OCI-LY7 (cell line): Measurements from ENCODE around the gene ZNF689. TPM values are rescaled to one million over a fixed set of nuclear protein-coding genes. Genes with fewer than 3 reads are reported as not detected.

Source experiments
- BruUV-seq: library from RNA; stranded (reverse); fragments of 400-500 nt; replicated peaks from 2 replicates; lab custom pipeline; 2021; lab: Mats Ljungman, UMichigan
- CTCF ChIA-PET: fragments of 300-600 bp; sonication (Branson Sonifier 250); formaldehyde crosslinking; loops from one replicate; lab custom pipeline; 2022; ENCODE audit warnings: antibody characterized with exemption; ENCODE audit not compliant: unreplicated experiment; lab: Charles Lee
- POLR2A ChIA-PET: fragments of 300-600 bp; sonication (Branson Sonifier 250); formaldehyde crosslinking; loops from one replicate; lab custom pipeline; 2022; ENCODE audit warnings: antibody characterized with exemption; lab: Charles Lee
- DNase-seq: peaks from one replicate; pipeline ENCODE4 v3.0.0-alpha.2; 2015; ENCODE audit warnings: low spot score
- H2AFZ ChIP-seq: fragments of 200-600 bp; sonication (generic), shearing (Covaris generic); 2 replicates; pipeline ENCODE4 v1.6.1; 2014; ENCODE audit warnings: mild to moderate bottlenecking, antibody characterized with exemption, low read length, moderate library complexity
- H3K27ac ChIP-seq: fragments of 200-600 bp; sonication (generic); 2 replicates; pipeline ENCODE4 v1.5.1; 2014; ENCODE audit warnings: mixed run types, low read depth, mild to moderate bottlenecking, moderate library complexity, low read length, inconsistent platforms; ENCODE audit not compliant: poor library complexity, severe bottlenecking
- H3K36me3 ChIP-seq: fragments of 200-600 bp; sonication (generic); 2 replicates; pipeline ENCODE4 v1.6.1; 2014; ENCODE audit warnings: mild to moderate bottlenecking, antibody characterized with exemption, low read length, moderate library complexity, mixed read lengths; ENCODE audit not compliant: insufficient read depth
- H3K4me1 ChIP-seq: fragments of 200-600 bp; sonication (generic); 2 replicates; pipeline ENCODE4 v1.5.1; 2014; ENCODE audit warnings: mild to moderate bottlenecking, low read length; ENCODE audit not compliant: insufficient read depth, poor library complexity, severe bottlenecking
- H3K4me2 ChIP-seq: fragments of 200-600 bp; sonication (generic); 2 replicates; pipeline ENCODE4 v1.6.1; 2014; ENCODE audit warnings: mild to moderate bottlenecking, low read length
- H3K4me3 ChIP-seq: fragments of 200-600 bp; sonication (generic); 2 replicates; pipeline ENCODE4 v1.5.1; 2014; ENCODE audit warnings: mild to moderate bottlenecking, low read depth, low read length; ENCODE audit not compliant: poor library complexity, severe bottlenecking
- H3K79me2 ChIP-seq: fragments of 200-600 bp; sonication (generic); 2 replicates; pipeline ENCODE4 v1.6.1; 2016; ENCODE audit warnings: low read depth, mild to moderate bottlenecking, low read length, moderate library complexity, mixed read lengths; ENCODE audit not compliant: insufficient read depth
- H3K9me2 ChIP-seq: fragments of 200-600 bp; sonication (generic); 2 replicates; pipeline ENCODE4 v1.6.1; 2016; ENCODE audit warnings: mild to moderate bottlenecking, low read length, mixed read lengths; ENCODE audit not compliant: insufficient read depth
- H3K9me3 ChIP-seq: fragments of 200-600 bp; sonication (generic); 2 replicates; pipeline ENCODE4 v1.6.1; 2014; ENCODE audit warnings: mild to moderate bottlenecking, mixed run types, low read length, mixed read lengths
- H4K20me1 ChIP-seq: fragments of 200-600 bp; sonication (generic); 2 replicates; pipeline ENCODE4 v1.6.1; 2014; ENCODE audit warnings: mild to moderate bottlenecking, antibody characterized with exemption, low read length, moderate library complexity, mixed read lengths; ENCODE audit not compliant: insufficient read depth
- EZH2phosphoT487 ChIP-seq: fragments of 200-600 bp; sonication (generic); IDR thresholded peaks from 2 replicates; pipeline ENCODE4 v1.6.1; 2018; ENCODE audit warnings: low read depth, borderline replicate concordance, mild to moderate bottlenecking, mixed run types, antibody characterized with exemption, low read length, moderate library complexity, mixed read lengths
- intact Hi-C: fragments of 100-400 bp; cut with micrococcal nuclease; formaldehyde crosslinking; loops from one replicate; pipeline ENCODE4 v1.10.0; 2022; ENCODE audit not compliant: unreplicated experiment
- total RNA-seq, 2 experiments: library from RNA; depleted of rRNA in 1 of 2; stranded (reverse); fragments of >200 nt in 1 of 2; shearing (Covaris generic) in 1 of 2; gene quantifications; 2 replicates each; pipeline ENCODE4 v1.2.3, GENCODE V29; 2014 to 2022
- TF ChIP-seq, protein P1 (sequence below): fragments of 200-600 bp; sonication (generic); conservative IDR thresholded peaks from 2 replicates; pipeline ENCODE4 v1.5.1; 2014; ENCODE audit warnings: mild to moderate bottlenecking, antibody characterized with exemption, low read length, moderate library complexity, mixed read lengths

The ZNF689 gene
- total RNA-seq, 2 experiments from 2014 or later = 15.0 to 16.7 TPM

DNA sequence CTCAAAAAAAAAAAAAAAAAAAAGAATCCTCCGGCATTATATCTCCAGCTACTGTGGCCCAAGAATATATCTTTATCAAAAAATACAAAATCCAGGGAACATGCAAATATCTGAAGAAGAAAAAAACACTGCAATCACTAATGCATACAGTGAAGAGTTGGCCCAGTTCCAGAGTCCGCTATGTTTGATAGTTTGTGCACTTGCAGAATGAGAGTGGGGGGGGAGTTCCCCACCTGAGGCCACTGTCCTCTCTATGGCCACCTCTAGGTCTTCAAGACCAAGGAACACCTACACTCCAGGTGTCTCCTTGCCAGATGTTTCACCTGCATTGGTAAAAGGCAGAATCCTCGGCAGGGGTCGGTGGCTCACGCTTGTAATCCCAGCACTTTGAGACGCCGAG, 28.7 kb downstream of the ZNF689 start:
- no TSS peak for BruUV-seq
- H3K9me3 ChIP-seq = no peaks in the 10 kb centered on the region
- peaks cover 10% of the 10 kb centered on the region for H3K36me3 ChIP-seq
- no peaks in the 10 kb centered on the region for H4K20me1 ChIP-seq
- no peaks in the 10 kb centered on the region for H3K9me2 ChIP-seq
- H3K4me2 ChIP-seq = no peak overlapping the region
- no peaks in the 10 kb centered on the region for H3K79me2 ChIP-seq
- TF ChIP-seq, protein P1, sequence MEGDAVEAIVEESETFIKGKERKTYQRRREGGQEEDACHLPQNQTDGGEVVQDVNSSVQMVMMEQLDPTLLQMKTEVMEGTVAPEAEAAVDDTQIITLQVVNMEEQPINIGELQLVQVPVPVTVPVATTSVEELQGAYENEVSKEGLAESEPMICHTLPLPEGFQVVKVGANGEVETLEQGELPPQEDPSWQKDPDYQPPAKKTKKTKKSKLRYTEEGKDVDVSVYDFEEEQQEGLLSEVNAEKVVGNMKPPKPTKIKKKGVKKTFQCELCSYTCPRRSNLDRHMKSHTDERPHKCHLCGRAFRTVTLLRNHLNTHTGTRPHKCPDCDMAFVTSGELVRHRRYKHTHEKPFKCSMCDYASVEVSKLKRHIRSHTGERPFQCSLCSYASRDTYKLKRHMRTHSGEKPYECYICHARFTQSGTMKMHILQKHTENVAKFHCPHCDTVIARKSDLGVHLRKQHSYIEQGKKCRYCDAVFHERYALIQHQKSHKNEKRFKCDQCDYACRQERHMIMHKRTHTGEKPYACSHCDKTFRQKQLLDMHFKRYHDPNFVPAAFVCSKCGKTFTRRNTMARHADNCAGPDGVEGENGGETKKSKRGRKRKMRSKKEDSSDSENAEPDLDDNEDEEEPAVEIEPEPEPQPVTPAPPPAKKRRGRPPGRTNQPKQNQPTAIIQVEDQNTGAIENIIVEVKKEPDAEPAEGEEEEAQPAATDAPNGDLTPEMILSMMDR = no peak
- no peak for TF ChIP-seq EZH2phosphoT487
- ChIA-PET POLR2A (interaction anchor here (0.6 to 0.7 kb wide), 2 partner anchors 204 to 861 kb away, joined by 4 read pairs; no protein-coding TSS in a partner anchor), CTCF (no interaction called here)
- no peak overlapping the region for H3K4me3 ChIP-seq
- no peak for DNase-seq
- H2AFZ ChIP-seq = no peak overlapping the region
- peaks cover 18% of the 10 kb centered on the region for H3K4me1 ChIP-seq
- H3K27ac ChIP-seq = no peak overlapping the region
- intact Hi-C loops = no loop called here

DNA sequence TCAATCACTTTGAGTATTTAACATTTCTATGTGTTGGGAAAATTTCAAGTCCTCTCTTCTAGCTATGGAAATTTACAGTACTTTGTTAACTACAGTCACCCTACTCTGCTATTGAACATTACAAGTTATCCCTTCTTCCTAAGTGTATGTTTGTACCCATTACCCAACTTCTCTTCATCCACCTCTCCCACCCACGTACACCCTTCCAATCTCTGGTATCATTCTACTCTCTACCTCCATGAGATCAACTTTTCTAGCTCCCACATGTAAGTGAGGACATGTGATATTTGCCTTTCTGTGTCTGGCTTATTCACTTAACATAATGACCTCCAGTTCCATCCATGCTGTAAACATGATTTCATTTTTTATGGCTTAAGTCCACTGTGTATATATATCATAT, 35.5 kb downstream of the ZNF689 start:
- H3K4me2 ChIP-seq = peak overlapping the region; percentile 14; the same call in 1 of the 2 replicates
- TSS peak; percentile 42 for BruUV-seq
- no peak overlapping the region for H3K27ac ChIP-seq
- peaks cover 25% of the 10 kb centered on the region for H3K79me2 ChIP-seq
- no peaks in the 10 kb centered on the region for H4K20me1 ChIP-seq
- ChIA-PET CTCF (no interaction called here), POLR2A (interaction anchor here (0.6 to 1.2 kb wide), 3 partner anchors 12 to 91 kb away, joined by 3 to 4 read pairs (median 3); partner anchors contain the start of gene ZNF764)
- H3K4me3 ChIP-seq = no peak overlapping the region
- no peak overlapping the region for H2AFZ ChIP-seq
- no peak for DNase-seq
- peaks cover 14% of the 10 kb centered on the region for H3K4me1 ChIP-seq
- TF ChIP-seq EZH2phosphoT487 = no peak
- TF ChIP-seq, protein P1 = no peak
- peaks cover 10% of the 10 kb centered on the region for H3K36me3 ChIP-seq
- no peaks in the 10 kb centered on the region for H3K9me2 ChIP-seq
- H3K9me3 ChIP-seq = no peaks in the 10 kb centered on the region
- intact Hi-C loops = no loop called here
